SK-N-SH (cell line): ENCODE results near the gene UGT1A10.

Source experiments
- CTCF ChIP-seq: fragments of 200-600 bp; sonication (generic); IDR thresholded peaks from 2 replicates; pipeline ENCODE4 v1.6.1; 2017; ENCODE audit warnings: antibody characterized with exemption, mild to moderate bottlenecking, moderate library complexity
- EP300 ChIP-seq, 2 experiments: IDR thresholded peaks; 2 replicates each; pipeline versions ENCODE4 v1.4.0 to v1.6.1; 2012; ENCODE audit warnings: borderline replicate concordance in 1 of 2, low read depth in 1 of 2, low read length in 1 of 2

GRCh38 chr2:233600386-233600785 is 35.9 kb upstream of the UGT1A10 start:
- TF ChIP-seq CTCF (no peak), EP300 (IDR thresholded peaks at IDR 0.05; ENCODE audit: borderline replicate concordance in 1 of 2, low read depth in 1 of 2, low read length in 1 of 2) (no peak)
